K562 (cell line): ENCODE measurements around the gene LCNL1. TPM values are rescaled to one million over a fixed set of nuclear protein-coding genes. Genes with fewer than 3 reads are reported as not detected.

Experiments
- BRF1 ChIP-seq: IDR thresholded peaks from 3 replicates; pipeline ENCODE4 v1.6.1; 2011; ENCODE audit warnings: borderline replicate concordance, mild to moderate bottlenecking; ENCODE audit not compliant: insufficient read length; ENCODE audit errors: extremely low read depth
- ELF4 ChIP-seq: fragments of 450-650 bp; formaldehyde crosslinking; IDR thresholded peaks from 2 replicates; pipeline ENCODE4 v1.4.0; 2022; ENCODE audit warnings: missing genetic modification characterization
- JUN ChIP-seq, 2 experiments: sonication (generic) in 1 of 2; formaldehyde crosslinking in 1 of 2; IDR thresholded peaks; 2 replicates each; pipeline versions ENCODE4 v1.6.1 to v1.8.0; 2012 to 2022; ENCODE audit warnings: borderline replicate concordance in 2 of 2, mild to moderate bottlenecking in 2 of 2, improper control_type of control experiment in 1 of 2, low read depth in 1 of 2, low read length in 1 of 2, missing genetic modification reagents in 1 of 2
- PCBP2 ChIP-seq: fragments of 200-400 bp; formaldehyde crosslinking; IDR thresholded peaks from 2 replicates; pipeline ENCODE4 v1.6.1; 2018; ENCODE audit warnings: low read length, low read depth, mild to moderate bottlenecking, moderate library complexity; ENCODE audit not compliant: poor library complexity, severe bottlenecking
- RBM14 ChIP-seq: fragments of 200-400 bp; formaldehyde crosslinking; IDR thresholded peaks from 2 replicates; pipeline ENCODE4 v1.6.1; 2018; ENCODE audit warnings: low read depth, mild to moderate bottlenecking, low read length, moderate library complexity, borderline replicate concordance; ENCODE audit not compliant: insufficient read depth
- RUNX1 ChIP-seq: sonication (generic); IDR thresholded peaks from 2 replicates; pipeline ENCODE4 v1.6.1; 2016; ENCODE audit warnings: antibody characterized with exemption, low read depth
- SMARCE1 ChIP-seq: fragments of 450-650 bp; IDR thresholded peaks from 2 replicates; pipeline ENCODE4 v1.7.1; 2016; ENCODE audit warnings: mild to moderate bottlenecking
- ZNF143 ChIP-seq: sonication (generic); formaldehyde crosslinking; IDR thresholded peaks from 2 replicates; pipeline ENCODE4 v1.9.0; 2022; ENCODE audit warnings: mild to moderate bottlenecking, missing genetic modification reagents
- polyA plus RNA-seq, 8 experiments: library from polyadenylated mRNA; depleted of rRNA in 4 of 8; stranded (reverse) in 5 of 8; unstranded in 3 of 8; fragments of >200 nt; fragmentation: Nextera tagmentation in 2 of 8; fragmentation: Illumina TruSeq in 1 of 8; extraction: Ambion mirVana in 2 of 8; extraction: Trizol in 1 of 8; gene quantifications; 2 replicates each; pipeline versions ENCODE4 v1.2.1 to v1.2.3, GENCODE V29; 2011 to 2014; ENCODE audit warnings: inconsistent platforms in 1 of 8, missing spikeins in 1 of 8
- total RNA-seq, 7 experiments: library from RNA; depleted of rRNA in 6 of 7; stranded (reverse); fragments of >200 nt in 6 of 7; fragmentation: Illumina TruSeq in 2 of 7; extraction: Trizol in 2 of 7; gene quantifications; 2 replicates each; pipeline versions ENCODE4 v1.2.1 to v1.2.3, GENCODE V29; 2011 to 2021; ENCODE audit warnings: low replicate concordance in 1 of 7
- TF ChIP-seq, protein P1 (sequence below): IDR thresholded peaks from 2 replicates; pipeline ENCODE4 v1.6.1; 2016; ENCODE audit warnings: missing genetic modification characterization, missing compliant biosample characterization
- TF ChIP-seq, protein P2 (sequence below): sonication (generic); IDR thresholded peaks from 2 replicates; pipeline ENCODE4 v1.6.1; 2016
- TF ChIP-seq, protein P3 (sequence below): fragments of 450-650 bp; IDR thresholded peaks from 2 replicates; pipeline ENCODE4 v1.6.1; 2016; ENCODE audit warnings: antibody characterized with exemption
- TF ChIP-seq, protein P4 (sequence below): sonication (generic); formaldehyde crosslinking; IDR thresholded peaks from 2 replicates; pipeline ENCODE4 v1.8.0; 2022; ENCODE audit warnings: mild to moderate bottlenecking, missing genetic modification reagents, borderline replicate concordance
- TF ChIP-seq, protein P5 (sequence below): fragments of 250-450 bp; sonication (Bioruptor Pico); IDR thresholded peaks from 2 replicates; pipeline ENCODE4 v1.4.0; 2020; ENCODE audit warnings: mild to moderate bottlenecking, moderate library complexity, borderline replicate concordance

Gene LCNL1
- total and polyA plus RNA-seq, 9 of the 15 experiments (the other 6 are each of a cell fraction or from before 2014, with no cell fraction given), result 0.04 to 0.16 (median 0.04) TPM; not detected in 4

DNA sequence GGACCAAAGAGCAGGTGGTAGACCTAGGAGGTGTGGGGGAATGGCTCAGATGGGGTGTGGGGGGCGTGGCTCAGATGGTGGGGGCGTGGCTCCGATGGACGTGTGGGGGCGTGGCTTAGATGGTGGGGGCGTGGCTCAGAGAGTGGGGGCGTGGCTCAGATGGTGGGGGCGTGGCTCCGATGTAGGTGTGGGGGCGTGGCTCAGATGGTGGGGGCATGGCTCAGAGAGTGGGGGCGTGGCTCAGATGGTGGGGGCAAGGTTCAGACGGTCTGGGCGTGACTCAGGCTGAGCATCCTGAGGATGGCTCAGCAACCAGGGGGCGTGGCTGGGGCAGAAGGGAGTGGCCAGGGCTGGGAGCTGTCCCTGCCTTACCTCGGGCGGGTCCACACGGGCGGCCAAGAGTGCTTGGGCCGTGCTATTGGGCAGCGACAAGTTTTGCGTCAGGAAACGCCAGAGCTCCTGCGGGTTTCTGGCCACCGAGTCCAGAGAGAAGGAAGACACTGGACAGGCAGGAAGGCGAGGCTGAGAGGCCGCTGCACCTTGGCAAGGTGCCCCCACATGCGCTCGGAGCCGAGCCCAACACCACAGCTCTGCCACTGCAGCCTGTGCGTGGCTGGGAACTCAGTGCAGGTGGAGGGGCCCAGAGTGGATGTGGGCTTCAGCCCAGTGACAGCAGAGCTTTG is 39.3 kb downstream of the LCNL1 start (continued):
- TF ChIP-seq JUN (IDR thresholded peaks at IDR 0.05; ENCODE audit: borderline replicate concordance, low read depth, low read length) (no peak), JUN (CRISPR knock-in tag; IDR thresholded peaks at IDR 0.05; ENCODE audit: borderline replicate concordance) (no peak), ELF4 (CRISPR knock-in tag) (no peak), ZNF143 (no peak), SMARCE1 (no peak), RBM14 (no peak), PCBP2 (no peak), BRF1 (no peak), RUNX1 (no peak)
- TF ChIP-seq, protein P1, sequence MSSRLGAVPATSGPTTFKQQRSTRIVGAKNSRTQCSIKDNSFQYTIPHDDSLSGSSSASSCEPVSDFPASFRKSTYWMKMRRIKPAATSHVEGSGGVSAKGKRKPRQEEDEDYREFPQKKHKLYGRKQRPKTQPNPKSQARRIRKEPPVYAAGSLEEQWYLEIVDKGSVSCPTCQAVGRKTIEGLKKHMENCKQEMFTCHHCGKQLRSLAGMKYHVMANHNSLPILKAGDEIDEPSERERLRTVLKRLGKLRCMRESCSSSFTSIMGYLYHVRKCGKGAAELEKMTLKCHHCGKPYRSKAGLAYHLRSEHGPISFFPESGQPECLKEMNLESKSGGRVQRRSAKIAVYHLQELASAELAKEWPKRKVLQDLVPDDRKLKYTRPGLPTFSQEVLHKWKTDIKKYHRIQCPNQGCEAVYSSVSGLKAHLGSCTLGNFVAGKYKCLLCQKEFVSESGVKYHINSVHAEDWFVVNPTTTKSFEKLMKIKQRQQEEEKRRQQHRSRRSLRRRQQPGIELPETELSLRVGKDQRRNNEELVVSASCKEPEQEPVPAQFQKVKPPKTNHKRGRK (tag), result no peak
- TF ChIP-seq, protein P2, sequence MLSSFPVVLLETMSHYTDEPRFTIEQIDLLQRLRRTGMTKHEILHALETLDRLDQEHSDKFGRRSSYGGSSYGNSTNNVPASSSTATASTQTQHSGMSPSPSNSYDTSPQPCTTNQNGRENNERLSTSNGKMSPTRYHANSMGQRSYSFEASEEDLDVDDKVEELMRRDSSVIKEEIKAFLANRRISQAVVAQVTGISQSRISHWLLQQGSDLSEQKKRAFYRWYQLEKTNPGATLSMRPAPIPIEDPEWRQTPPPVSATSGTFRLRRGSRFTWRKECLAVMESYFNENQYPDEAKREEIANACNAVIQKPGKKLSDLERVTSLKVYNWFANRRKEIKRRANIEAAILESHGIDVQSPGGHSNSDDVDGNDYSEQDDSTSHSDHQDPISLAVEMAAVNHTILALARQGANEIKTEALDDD, result no peak
- TF ChIP-seq, protein P3, sequence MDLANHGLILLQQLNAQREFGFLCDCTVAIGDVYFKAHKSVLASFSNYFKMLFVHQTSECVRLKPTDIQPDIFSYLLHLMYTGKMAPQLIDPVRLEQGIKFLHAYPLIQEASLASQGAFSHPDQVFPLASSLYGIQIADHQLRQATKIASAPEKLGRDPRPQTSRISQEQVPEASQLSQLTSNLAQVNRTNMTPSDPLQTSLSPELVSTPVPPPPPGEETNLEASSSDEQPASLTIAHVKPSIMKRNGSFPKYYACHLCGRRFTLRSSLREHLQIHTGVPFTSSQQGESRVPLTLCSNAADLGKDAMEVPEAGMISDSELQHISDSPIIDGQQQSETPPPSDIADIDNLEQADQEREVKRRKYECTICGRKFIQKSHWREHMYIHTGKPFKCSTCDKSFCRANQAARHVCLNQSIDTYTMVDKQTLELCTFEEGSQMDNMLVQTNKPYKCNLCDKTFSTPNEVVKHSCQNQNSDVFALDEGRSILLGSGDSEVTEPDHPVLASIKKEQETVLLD, result no peak
- TF ChIP-seq, protein P4, sequence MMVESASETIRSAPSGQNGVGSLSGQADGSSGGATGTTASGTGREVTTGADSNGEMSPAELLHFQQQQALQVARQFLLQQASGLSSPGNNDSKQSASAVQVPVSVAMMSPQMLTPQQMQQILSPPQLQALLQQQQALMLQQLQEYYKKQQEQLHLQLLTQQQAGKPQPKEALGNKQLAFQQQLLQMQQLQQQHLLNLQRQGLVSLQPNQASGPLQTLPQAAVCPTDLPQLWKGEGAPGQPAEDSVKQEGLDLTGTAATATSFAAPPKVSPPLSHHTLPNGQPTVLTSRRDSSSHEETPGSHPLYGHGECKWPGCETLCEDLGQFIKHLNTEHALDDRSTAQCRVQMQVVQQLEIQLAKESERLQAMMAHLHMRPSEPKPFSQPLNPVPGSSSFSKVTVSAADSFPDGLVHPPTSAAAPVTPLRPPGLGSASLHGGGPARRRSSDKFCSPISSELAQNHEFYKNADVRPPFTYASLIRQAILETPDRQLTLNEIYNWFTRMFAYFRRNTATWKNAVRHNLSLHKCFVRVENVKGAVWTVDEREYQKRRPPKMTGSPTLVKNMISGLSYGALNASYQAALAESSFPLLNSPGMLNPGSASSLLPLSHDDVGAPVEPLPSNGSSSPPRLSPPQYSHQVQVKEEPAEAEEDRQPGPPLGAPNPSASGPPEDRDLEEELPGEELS, result no peak
- TF ChIP-seq, protein P5, sequence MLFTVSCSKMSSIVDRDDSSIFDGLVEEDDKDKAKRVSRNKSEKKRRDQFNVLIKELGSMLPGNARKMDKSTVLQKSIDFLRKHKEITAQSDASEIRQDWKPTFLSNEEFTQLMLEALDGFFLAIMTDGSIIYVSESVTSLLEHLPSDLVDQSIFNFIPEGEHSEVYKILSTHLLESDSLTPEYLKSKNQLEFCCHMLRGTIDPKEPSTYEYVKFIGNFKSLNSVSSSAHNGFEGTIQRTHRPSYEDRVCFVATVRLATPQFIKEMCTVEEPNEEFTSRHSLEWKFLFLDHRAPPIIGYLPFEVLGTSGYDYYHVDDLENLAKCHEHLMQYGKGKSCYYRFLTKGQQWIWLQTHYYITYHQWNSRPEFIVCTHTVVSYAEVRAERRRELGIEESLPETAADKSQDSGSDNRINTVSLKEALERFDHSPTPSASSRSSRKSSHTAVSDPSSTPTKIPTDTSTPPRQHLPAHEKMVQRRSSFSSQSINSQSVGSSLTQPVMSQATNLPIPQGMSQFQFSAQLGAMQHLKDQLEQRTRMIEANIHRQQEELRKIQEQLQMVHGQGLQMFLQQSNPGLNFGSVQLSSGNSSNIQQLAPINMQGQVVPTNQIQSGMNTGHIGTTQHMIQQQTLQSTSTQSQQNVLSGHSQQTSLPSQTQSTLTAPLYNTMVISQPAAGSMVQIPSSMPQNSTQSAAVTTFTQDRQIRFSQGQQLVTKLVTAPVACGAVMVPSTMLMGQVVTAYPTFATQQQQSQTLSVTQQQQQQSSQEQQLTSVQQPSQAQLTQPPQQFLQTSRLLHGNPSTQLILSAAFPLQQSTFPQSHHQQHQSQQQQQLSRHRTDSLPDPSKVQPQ (CRISPR knock-in tag), result no peak
